Measurements from ENCODE around the gene EIF4EBP2. TPM values are rescaled to one million over a fixed set of nuclear protein-coding genes. Genes with fewer than 3 reads are reported as not detected.

Gene EIF4EBP2
- 92.7 TPM for total RNA-seq
- long read RNA-seq, full-length matches to known transcripts, result 210 of 266 reads
- long read RNA-seq, partial matches to known transcripts, result 35 of 266 reads
- long read RNA-seq, other reads (novel, unspliced or antisense), result 21 of 266 reads

- ATAC-seq (ENCODE audit: poor library complexity) (peak; percentile 93), DNase-seq (peak; percentile 99)
- intact Hi-C loops (cut with DNase I), result no loop called here
Observed at GRCh38 chr10:70404036-70404786, at the start of gene EIF4EBP2. Gene EIF4EBP2 (plus strand): TSS chr10:70404145. CDS start chr10:70404402, 257 bp downstream.

GRCh38 chr10:70354556-70354955 is 49.4 kb upstream of the EIF4EBP2 start:
- intact Hi-C loops (cut with DNase I), result no loop called here
- DNase-seq (no peak), ATAC-seq (ENCODE audit: poor library complexity) (no peak)

- peak; percentile 28 for ATAC-seq (ENCODE audit: poor library complexity)
- DNase-seq, result no peak
- intact Hi-C loops (cut with DNase I), result no loop called here
Observed at GRCh38 chr10:70355051-70356021, 48.6 kb upstream of the EIF4EBP2 start.

- intact Hi-C loops (cut with DNase I), result no loop called here
- peak; percentile 32 for ATAC-seq (ENCODE audit: poor library complexity)
- DNase-seq, result no peak
Observed at GRCh38 chr10:70357565-70357964, 46.4 kb upstream of the EIF4EBP2 start.

GRCh38 chr10:70358446-70358845 is 45.5 kb upstream of the EIF4EBP2 start:
- intact Hi-C loops (cut with DNase I), result no loop called here
- ATAC-seq (ENCODE audit: poor library complexity) (no peak), DNase-seq (no peak)

- no peak for ATAC-seq (ENCODE audit: poor library complexity)
- DNase-seq, result no peak
- intact Hi-C loops (cut with DNase I), result no loop called here
Observed at GRCh38 chr10:70359017-70359550, 44.9 kb upstream of the EIF4EBP2 start.

- DNase-seq (no peak), ATAC-seq (ENCODE audit: poor library complexity) (no peak)
- intact Hi-C loops (cut with DNase I), result no loop called here
Observed at GRCh38 chr10:70360215-70360614, 43.7 kb upstream of the EIF4EBP2 start.

GRCh38 chr10:70362328-70362727 is 41.6 kb upstream of the EIF4EBP2 start:
- ATAC-seq (ENCODE audit: poor library complexity) (no peak), DNase-seq (no peak)
- intact Hi-C loops (cut with DNase I), result no loop called here

GRCh38 chr10:70363292-70363691 is 40.7 kb upstream of the EIF4EBP2 start:
- DNase-seq, result no peak
- intact Hi-C loops (cut with DNase I), result no loop called here
- ATAC-seq (ENCODE audit: poor library complexity), result no peak

GRCh38 chr10:70363971-70364771 is 39.8 kb upstream of the EIF4EBP2 start:
- peak; percentile 94 for DNase-seq
- ATAC-seq (ENCODE audit: poor library complexity), result peak; percentile 98
- intact Hi-C loops (cut with DNase I), result loop anchor here (2.0 kb wide), 1 partner anchor 143 kb away; no protein-coding TSS in a partner anchor

- ATAC-seq (ENCODE audit: poor library complexity) (peak; percentile 3), DNase-seq (no peak)
- intact Hi-C loops (cut with DNase I), result loop anchor here (2.0 to 5.0 kb wide), 2 partner anchors 97 to 144 kb away; no protein-coding TSS in a partner anchor
Observed at GRCh38 chr10:70364772-70365091, 39.2 kb upstream of the EIF4EBP2 start.

- ATAC-seq (ENCODE audit: poor library complexity) (no peak), DNase-seq (no peak)
- intact Hi-C loops (cut with DNase I), result loop anchor here (5.0 kb wide), 1 partner anchor 100 kb away; no protein-coding TSS in a partner anchor
Observed at GRCh38 chr10:70367195-70367796, 36.6 kb upstream of the EIF4EBP2 start.

GRCh38 chr10:70368774-70369482 is 35.0 kb upstream of the EIF4EBP2 start:
- no peak for ATAC-seq (ENCODE audit: poor library complexity)
- intact Hi-C loops (cut with DNase I), result loop anchor here (5.0 kb wide), 1 partner anchor 102 kb away; no protein-coding TSS in a partner anchor
- no peak for DNase-seq

- intact Hi-C loops (cut with DNase I), result loop anchor here (5.0 kb wide), 1 partner anchor 102 kb away; no protein-coding TSS in a partner anchor
- DNase-seq, result no peak
- ATAC-seq (ENCODE audit: poor library complexity), result no peak
Observed at GRCh38 chr10:70369498-70370018, 34.4 kb upstream of the EIF4EBP2 start.

GRCh38 chr10:70370766-70371165 is 33.2 kb upstream of the EIF4EBP2 start:
- DNase-seq (no peak), ATAC-seq (ENCODE audit: poor library complexity) (no peak)
- intact Hi-C loops (cut with DNase I), result no loop called here

- intact Hi-C loops (cut with DNase I), result no loop called here
- DNase-seq, result no peak
- ATAC-seq (ENCODE audit: poor library complexity), result no peak
Observed at GRCh38 chr10:70371846-70372245, 32.1 kb upstream of the EIF4EBP2 start.

All from Right ventricle myocardium superior (tissue), 1 donor.